Stimulated activated CD4-positive, alpha-beta T cell treated with anti-CD3 and anti-CD28 coated beads, TNF-alpha, amount 100 ng/mL, for 4 hours (primary cell): ENCODE results near the gene FAM111A.

Source experiments
- DNase-seq, 3 experiments: peaks; one replicate each; pipeline ENCODE4 v3.0.0-alpha.2; 2020; ENCODE audit warnings: low read depth in 3 of 3

The FAM111A gene

DNA sequence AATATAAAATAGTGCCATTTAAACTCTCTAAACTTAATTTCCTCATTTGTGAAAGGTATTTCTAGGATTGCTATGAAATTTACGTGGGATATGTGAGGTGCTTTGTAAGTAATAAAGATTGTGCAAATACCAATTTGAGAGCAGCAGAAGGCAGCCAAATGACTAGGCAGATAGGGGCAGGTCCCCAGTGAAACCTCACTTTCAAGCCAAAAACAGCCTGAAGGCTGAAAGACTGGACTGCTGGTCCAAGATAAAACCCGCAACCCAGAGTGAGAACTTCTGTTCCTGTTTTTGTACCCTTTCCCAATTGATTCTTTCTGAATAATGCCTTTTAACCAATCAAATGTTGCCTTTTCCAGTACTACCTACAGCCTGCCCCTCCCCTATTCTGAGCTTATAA, 36.5 kb downstream of the FAM111A start:
- no peak for DNase-seq

- DNase-seq = no peak
These were observed 37.6 kb downstream of the FAM111A start for GRCh38 chr11:59180168-59180776.

- no peak for DNase-seq
These were observed 38.3 kb downstream of the FAM111A start for GRCh38 chr11:59180907-59181306.

- DNase-seq = no peak
These were observed 39.2 kb downstream of the FAM111A start for GRCh38 chr11:59181746-59182456.

DNA sequence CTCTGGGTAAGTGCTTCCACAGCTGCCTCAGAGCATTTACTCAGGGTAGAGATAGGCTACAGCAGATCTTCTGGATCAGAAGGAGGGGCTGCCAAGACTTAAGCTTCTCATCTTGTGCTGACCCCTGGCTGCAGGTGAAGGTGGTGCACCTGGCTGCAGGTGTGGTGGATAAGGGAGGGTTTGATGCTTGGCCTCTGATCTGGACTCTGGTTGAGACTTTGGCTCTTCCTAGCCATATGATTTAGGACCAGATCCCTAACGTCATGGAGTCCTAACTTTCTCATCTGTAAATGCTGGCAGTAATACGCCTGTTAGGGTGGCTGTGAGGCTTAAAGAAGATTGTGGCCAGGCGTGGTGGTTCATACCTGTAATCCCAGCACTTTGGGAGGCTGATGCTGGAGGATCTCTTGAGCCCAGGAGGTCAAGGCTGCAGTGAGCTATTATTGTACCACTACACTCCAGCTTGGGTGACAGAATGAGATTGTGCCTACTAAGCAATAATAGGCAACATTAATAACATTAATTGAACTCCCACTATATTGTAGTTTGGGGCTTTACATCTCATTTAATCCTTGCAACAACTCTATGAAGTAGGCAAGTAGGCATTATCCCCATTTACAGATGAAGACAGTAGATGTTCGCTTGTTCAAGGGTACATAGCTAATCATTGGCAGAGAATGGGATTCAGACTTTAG, 39.9 kb downstream of the FAM111A start:
- DNase-seq = no peak

- no peak for DNase-seq
These were observed 41.1 kb downstream of the FAM111A start for GRCh38 chr11:59183771-59184170.

DNA sequence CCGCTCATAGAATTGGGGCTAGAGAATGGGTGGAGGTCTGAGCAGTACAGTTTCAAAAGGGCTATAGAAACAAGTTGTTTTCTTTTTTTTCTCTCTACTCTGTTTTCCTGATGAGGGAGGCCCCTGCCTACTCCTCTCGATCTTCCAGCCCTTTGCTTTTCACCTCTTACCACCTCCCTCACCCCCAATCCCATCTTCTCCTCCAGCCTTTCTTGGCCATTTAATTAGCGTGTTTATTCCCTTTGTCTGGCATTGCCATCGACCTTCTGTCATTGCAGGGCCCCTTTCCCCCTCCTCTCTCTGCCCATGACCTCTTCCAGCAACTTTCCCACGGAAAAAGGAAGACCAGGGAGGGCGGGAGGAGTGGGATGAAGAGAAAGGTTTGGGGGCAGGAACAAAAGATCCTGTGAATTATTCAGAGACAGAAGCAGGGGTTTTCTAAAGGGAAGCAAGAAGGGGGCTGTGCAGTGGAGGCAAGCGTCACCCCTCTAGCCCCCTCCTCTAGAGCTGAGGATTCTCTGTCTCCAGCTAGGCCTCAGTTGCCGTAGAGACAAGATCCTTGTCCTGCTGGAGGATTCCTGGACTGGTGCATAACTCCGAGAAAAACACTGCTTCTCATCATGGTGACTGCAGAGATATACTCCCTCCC, 42.2 kb downstream of the FAM111A start:
- no peak for DNase-seq

DNA sequence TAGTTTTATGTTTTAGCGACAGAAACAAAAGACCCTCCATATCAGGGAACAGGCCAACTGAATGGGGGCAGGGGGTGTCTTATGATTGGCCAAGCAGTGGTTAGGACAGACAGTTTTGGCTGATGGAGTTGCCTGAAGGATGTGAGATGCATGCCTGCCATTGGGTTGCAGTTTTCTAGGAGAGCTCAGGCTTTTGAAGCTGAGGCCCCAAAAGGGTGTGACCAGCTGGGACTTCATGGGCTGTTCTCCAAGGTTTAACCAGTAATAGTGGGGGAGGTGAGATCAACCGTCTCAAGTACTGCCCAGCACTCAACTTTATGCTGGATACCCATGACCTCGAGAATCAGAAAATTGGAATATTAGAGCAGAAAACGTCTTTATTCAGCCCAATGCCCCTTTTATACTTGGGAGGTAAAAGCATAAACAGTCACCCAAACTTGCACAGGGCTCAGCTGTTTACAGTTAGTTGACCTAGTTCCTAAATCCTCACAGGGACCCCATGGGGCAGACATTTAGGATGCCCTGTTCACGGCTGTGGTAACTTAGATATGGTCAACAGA, 42.8 kb downstream of the FAM111A start:
- DNase-seq = no peak

DNA sequence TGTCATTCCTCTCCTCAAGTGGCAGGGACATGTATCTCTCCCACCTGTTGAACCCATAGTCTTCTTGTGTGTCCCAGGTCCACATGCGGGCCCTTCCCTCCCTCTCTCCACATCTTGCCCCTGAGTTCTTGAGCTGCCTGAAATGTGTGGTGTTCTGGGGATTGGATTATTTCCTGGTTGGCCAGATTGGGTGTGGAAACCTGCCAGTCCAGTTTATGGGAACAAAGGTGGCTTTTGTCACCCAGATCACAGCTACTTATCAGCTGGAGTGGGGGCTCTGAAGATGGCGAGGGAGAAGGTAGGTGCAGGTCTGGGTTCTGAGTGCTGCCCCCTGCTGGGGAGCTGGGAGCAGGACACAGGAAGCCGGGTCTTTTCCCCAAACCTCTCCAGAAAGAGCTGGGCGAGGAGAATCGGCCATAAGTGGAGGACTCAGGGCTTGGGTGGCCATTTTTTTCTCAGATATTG, 43.5 kb downstream of the FAM111A start:
- DNase-seq = no peak

DNA sequence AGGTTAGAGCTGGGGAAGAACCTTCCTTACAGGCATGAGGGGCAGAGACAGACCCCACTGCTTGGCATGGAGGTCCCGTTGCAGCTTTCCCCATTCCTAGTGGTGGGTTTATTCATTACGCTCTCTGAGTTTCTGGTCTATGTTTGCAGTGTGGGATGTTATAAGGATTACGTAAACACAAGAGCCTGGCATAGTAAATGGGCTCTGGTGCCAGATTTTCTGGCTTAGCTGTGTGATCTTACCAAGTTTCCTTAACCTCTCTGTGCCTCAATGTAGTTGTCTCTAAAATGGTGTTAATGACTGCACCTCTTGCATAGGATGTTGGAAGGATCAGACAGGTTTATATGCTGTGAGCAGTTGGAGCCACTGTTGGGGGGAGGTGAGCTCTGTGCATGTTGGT, 44.4 kb downstream of the FAM111A start:
- DNase-seq = no peak

DNA sequence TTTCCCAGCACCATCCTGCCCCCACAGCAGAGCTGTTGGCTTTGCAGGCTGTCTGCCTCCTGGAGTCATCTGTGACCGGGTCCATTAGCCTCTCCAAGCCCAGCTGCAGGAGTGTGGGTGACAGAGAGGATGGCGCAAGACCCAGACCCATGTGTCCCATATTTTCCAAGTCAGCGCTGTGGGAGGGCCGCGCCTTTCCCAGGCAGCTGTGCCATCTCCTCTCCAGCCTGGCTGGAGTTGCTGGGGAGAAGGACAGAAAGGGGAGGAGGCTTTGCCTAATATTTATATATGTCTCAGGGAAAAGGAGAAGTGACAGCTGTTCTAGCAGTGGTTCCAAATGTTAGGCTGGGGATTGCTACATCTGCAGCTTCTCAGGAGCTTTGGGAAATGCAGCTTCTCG, 44.9 kb downstream of the FAM111A start:
- DNase-seq = no peak

DNA sequence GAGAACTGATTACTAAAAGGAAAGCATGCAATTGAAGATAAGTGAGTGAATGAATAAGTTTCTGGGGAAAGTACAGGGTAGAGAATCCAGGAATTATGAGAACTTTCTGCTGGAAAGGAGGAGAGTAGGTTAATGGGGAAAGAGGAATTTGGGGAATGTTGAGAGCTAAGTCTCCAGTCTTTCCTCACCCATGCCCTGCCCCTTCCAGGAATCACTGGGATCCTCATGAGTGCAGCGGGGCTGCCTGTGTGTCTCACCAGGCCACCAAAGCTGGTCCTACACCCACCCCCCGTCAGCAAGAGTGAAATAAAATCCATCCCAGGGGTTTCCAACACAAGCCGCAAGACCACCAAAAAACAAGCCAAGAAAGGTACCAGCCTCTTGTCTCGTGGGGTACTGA, 46.3 kb downstream of the FAM111A start:
- DNase-seq = no peak

DNA sequence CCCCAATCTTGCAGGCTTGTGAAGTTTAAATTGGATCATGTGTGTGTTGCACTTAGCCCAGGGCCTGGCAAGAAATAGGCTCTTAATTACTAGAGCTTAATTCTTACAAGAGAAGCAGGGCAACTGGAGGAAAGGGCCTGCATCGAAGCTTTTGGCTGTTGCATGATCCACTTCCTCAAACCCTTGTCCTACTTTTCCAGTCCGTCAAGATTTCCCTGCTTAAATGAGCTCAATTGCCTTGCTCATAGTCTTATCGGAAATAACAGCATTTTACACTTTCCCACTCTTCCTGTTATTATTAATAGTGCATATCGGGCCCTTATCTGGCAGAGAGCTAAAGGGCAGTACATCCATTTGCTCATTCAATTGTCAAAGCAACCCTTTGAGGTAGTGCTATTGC, 47.3 kb downstream of the FAM111A start:
- no peak for DNase-seq

- DNase-seq = no peak
These were observed 48.4 kb downstream of the FAM111A start for GRCh38 chr11:59191095-59191494.

- DNase-seq = no peak
These were observed 49.2 kb downstream of the FAM111A start for GRCh38 chr11:59191890-59192289.

GRCh38 chr11:59192446-59193020, 49.9 kb downstream of the FAM111A start:
- no peak for DNase-seq

DNA sequence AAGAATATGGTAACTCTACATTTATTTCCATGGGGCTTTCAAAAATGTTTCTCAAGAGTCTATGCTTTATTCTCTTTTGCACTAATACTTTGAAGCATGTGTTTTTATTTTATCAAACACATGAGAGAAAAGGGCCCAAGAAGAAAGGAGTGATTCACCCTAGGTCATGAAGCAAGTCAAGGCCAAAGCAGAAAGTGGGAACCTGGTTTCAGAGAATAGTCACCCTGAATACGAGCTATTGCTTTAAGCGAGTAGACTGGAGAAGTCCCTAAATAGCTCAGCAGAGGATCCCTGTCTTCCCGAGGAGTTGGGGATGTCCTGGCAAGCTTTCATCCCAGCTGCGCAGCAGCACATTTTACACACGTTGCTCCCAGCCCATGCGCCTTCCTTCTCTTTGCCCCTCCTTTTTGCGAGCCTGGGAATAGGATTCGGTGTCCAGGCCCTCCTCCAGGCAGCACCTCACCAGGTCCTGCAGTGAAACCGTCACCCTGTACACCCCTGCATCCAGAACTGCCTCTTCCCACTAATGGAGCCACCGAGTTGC, 51.0 kb downstream of the FAM111A start:
- DNase-seq = no peak

DNA sequence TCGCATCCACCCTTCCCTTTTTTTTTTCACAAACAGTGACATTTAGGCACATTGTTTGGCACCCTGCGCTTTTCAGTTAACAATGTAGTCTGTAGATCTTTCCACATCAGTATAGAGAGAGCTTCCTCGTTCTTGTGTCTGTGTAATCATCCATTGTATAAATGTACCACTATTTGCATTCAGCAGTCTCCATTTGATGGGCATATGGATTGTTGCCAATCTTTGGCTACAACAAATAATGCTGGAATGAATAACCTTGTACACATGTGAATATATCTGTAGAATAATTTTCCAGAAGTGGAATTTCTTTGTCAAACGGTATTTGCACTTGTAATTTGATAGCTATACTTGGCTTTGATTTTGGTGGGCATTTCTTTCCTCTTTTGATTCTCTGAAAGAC, 52.9 kb downstream of the FAM111A start:
- DNase-seq = no peak

- no peak for DNase-seq
These were observed 54.1 kb downstream of the FAM111A start for GRCh38 chr11:59196777-59197176.

DNA sequence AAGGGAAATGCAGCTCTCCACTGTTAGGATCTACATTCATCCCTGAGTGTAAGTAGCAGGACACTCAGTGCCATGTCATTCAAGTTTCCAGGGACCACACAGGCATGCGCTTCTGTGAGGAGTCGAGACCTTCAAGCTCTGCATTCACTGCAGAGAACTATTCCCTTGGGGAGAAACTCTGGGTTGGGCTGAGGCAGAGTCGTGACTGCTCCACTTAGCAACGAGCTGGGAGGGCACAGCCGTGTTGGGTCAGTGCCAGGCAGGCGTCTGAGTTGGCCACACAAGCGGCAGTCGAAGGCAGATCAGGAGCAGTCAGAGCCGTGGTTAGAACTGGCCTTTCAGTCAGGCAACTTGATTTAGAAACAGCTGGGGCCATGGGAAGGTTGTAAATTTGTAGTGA, 55.3 kb downstream of the FAM111A start:
- DNase-seq = no peak

DNA sequence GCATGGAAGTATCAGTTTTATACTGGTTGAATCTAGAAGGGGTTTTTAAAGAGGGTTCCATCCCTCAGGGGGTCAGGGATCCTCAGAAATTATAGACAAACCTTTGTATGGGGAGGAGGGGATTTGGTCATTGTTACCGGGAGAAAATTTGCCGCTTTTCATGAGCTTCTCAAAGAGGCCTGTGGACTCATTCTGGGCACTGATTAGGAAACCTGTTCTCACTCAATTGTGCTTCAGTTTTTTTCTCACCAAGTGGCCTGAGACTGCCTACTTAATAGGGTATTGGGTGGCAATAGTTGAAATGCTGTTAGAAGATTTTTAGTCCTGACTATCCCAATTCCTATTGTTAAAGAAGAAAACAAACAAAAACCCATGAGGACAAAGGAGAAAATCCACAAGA, 56.1 kb downstream of the FAM111A start:
- no peak for DNase-seq
